ENCODE measurements around the gene PPIP5K1.

The PPIP5K1 gene

GRCh38 chr15:43488790-43489189 lies 101.2 kb downstream of the PPIP5K1 start:
- no peak for DNase-seq (ENCODE audit: low read depth)

- DNase-seq (ENCODE audit: low read depth): no peak
Measured at GRCh38 chr15:43487271-43487895, 102.6 kb downstream of the PPIP5K1 start.

- DNase-seq (ENCODE audit: low read depth): no peak
Measured at GRCh38 chr15:43484455-43484854, 105.6 kb downstream of the PPIP5K1 start.

Measured in stimulated activated CD8-positive, alpha-beta memory T cell treated with anti-CD3 and anti-CD28 coated beads, Interleukin-12 subunit alpha, Interleukin-12 subunit beta, amount 100 ng/mL, for 4 hours (primary cell).